Measurements from ENCODE around the gene PTPRO. TPM values are rescaled to one million over a fixed set of nuclear protein-coding genes. Genes with fewer than 3 reads are reported as not detected.

Gene PTPRO
- polyA plus RNA-seq, 4 donors: 0.78 to 6.7 (median 1.3) TPM

DNA sequence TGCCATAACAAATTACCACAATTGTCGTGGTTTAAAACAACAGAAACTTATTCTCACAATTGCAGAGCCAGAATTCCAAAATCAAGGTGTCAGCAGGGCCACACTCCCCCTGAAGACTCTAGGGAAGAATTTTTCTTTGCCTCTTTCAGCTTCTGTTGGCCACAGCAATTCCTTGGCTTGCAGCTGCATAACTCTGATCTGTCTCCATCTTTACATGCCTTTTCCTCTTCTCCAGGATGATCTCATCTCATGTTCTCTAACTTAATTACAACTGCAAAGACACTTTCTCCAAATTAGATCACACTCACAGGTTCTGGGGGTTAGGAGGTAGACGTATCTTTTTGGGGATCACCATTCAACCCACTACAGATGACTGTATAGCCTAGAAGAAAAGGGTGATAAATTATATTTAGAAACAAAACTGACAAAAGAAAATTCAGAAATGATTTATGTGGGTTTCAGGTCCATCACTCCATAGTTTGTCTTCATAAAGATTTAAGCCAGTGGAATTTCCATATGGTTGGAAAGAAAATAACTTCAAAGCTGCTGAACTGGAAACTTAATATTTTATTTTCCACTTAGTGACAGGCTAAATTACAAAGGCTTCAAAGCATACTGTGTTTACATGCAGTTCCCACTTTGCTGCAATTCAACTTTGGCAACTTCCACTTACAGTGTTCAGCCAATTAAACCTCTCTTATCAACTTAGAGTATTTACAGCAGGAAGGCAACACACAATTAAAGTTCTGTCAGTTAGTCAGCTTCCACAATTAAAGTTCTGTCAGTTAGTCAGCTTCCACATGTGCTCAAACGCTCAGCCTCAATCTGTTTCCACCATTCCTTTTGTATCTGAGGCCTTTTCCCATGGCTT lies 253.6 kb downstream of the PTPRO start:
- H3K36me3 ChIP-seq (ENCODE audit: control insufficient read depth in 3 of 3, insufficient read depth in 2 of 3, low read depth in 1 of 3, low read length in 3 of 3): no peaks in the 10 kb centered on the region
- DNase-seq (peak in 1 of 2 donors; percentile 46), FAIRE-seq (no peak)
- 32 to 40% (median 39%) methylated on average over 3 of the region's 3 CpGs for WGBS, 3 donors
- H3K27me3 ChIP-seq (ENCODE audit: control insufficient read depth in 3 of 3, insufficient read depth in 3 of 3, low read length in 3 of 3): no peaks in the 10 kb centered on the region
- H3K4me1 ChIP-seq (ENCODE audit: control insufficient read depth in 3 of 3, insufficient read depth in 2 of 3, low read depth in 1 of 3, low read length in 2 of 3): no peaks in the 10 kb centered on the region
- no peak overlapping the region for H3K4me3 ChIP-seq (ENCODE audit: low read depth in 1 of 3, low read length in 3 of 3)
- no peak overlapping the region for H3K27ac ChIP-seq (ENCODE audit: low read depth in 1 of 3, low read length in 2 of 3)
- peaks cover 0 to 4% of the 10 kb centered on the region in 2 donors for H3K9me3 ChIP-seq (ENCODE audit: control insufficient read depth in 2 of 2, insufficient read depth in 1 of 2, low read depth in 1 of 2, low read length in 1 of 2)

GRCh38 chr12:15580431-15580830 lies 258.1 kb downstream of the PTPRO start:
- H3K4me3 ChIP-seq (ENCODE audit: low read depth in 1 of 3, low read length in 3 of 3): no peak overlapping the region
- H3K36me3 ChIP-seq (ENCODE audit: control insufficient read depth in 3 of 3, insufficient read depth in 2 of 3, low read depth in 1 of 3, low read length in 3 of 3): no peaks in the 10 kb centered on the region
- no peaks in the 10 kb centered on the region for H3K27me3 ChIP-seq (ENCODE audit: control insufficient read depth in 3 of 3, insufficient read depth in 3 of 3, low read length in 3 of 3)
- WGBS, 3 donors: 12 to 53% (median 31%) methylated on average over 1 of the region's 1 CpG
- DNase-seq (peak in 1 of 2 donors; percentile 53), FAIRE-seq (no peak)
- no peaks in the 10 kb centered on the region for H3K4me1 ChIP-seq (ENCODE audit: control insufficient read depth in 3 of 3, insufficient read depth in 2 of 3, low read depth in 1 of 3, low read length in 2 of 3)
- H3K9me3 ChIP-seq (ENCODE audit: control insufficient read depth in 2 of 2, insufficient read depth in 1 of 2, low read depth in 1 of 2, low read length in 1 of 2): peaks cover 0 to 6% of the 10 kb centered on the region in 2 donors
- H3K27ac ChIP-seq (ENCODE audit: low read depth in 1 of 3, low read length in 2 of 3): no peak overlapping the region

GRCh38 chr12:15581006-15581405 lies 258.7 kb downstream of the PTPRO start:
- Histone ChIP-seq H3K4me1 (ENCODE audit: control insufficient read depth in 3 of 3, insufficient read depth in 2 of 3, low read depth in 1 of 3, low read length in 2 of 3) (no peaks in the 10 kb centered on the region), H3K36me3 (ENCODE audit: control insufficient read depth in 3 of 3, insufficient read depth in 2 of 3, low read depth in 1 of 3, low read length in 3 of 3) (no peaks in the 10 kb centered on the region), H3K27ac (ENCODE audit: low read depth in 1 of 3, low read length in 2 of 3) (no peak overlapping the region), H3K4me3 (ENCODE audit: low read depth in 1 of 3, low read length in 3 of 3) (no peak overlapping the region), H3K9me3 (ENCODE audit: control insufficient read depth in 2 of 2, insufficient read depth in 1 of 2, low read depth in 1 of 2, low read length in 1 of 2) (peaks cover 0 to 6% of the 10 kb centered on the region in 2 donors), H3K27me3 (ENCODE audit: control insufficient read depth in 3 of 3, insufficient read depth in 3 of 3, low read length in 3 of 3) (no peaks in the 10 kb centered on the region)
- 38 to 65% (median 51%) methylated on average over 4 to 6 of the region's 6 CpGs for WGBS, 3 donors
- DNase-seq (no peak), FAIRE-seq (no peak)

GRCh38 chr12:15583804-15584203 lies 261.5 kb downstream of the PTPRO start:
- no peaks in the 10 kb centered on the region for H3K4me1 ChIP-seq (ENCODE audit: control insufficient read depth in 3 of 3, insufficient read depth in 2 of 3, low read depth in 1 of 3, low read length in 2 of 3)
- no peak for FAIRE-seq
- H3K27ac ChIP-seq (ENCODE audit: low read depth in 1 of 3, low read length in 2 of 3): no peak overlapping the region
- H3K36me3 ChIP-seq (ENCODE audit: control insufficient read depth in 3 of 3, insufficient read depth in 2 of 3, low read depth in 1 of 3, low read length in 3 of 3): no peaks in the 10 kb centered on the region
- peaks cover 0 to 6% of the 10 kb centered on the region in 2 donors for H3K9me3 ChIP-seq (ENCODE audit: control insufficient read depth in 2 of 2, insufficient read depth in 1 of 2, low read depth in 1 of 2, low read length in 1 of 2)
- no peak overlapping the region for H3K4me3 ChIP-seq (ENCODE audit: low read depth in 1 of 3, low read length in 3 of 3)
- 54 to 72% (median 54%) methylated on average over 7 of the region's 7 CpGs for WGBS, 3 donors
- no peak for DNase-seq
- no peaks in the 10 kb centered on the region for H3K27me3 ChIP-seq (ENCODE audit: control insufficient read depth in 3 of 3, insufficient read depth in 3 of 3, low read length in 3 of 3)

DNA sequence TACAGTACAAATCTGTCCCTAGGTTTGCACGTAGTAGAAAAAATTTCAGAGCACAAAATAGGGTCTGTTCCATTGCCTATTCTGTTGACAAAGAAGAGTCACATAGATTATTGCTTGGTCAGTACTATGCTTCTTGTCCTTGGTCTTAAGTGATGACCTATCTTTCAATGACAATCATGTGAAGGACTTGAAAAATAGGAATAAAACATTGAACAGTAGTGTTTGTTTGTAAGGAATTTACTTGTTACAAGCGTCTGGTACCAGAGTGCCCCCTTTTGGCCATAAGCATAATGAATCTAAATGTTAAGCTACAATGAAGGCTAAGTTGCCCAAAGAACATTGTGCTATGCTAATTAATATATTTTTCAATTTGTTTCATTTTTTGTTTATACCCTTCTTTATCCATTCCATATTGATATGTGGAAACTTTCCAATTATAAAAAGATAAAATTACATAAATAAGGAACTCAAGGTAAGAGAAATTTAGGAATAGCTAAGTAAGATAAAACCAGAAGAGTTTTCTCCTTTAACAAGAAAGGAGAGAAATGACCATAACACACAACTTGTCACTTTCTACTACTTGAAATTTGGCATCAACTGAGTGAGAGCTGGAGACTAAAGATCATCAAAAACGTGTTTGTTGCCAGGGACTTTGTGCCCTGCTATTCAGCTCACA lies 262.2 kb downstream of the PTPRO start:
- H3K4me1 ChIP-seq (ENCODE audit: control insufficient read depth in 3 of 3, insufficient read depth in 2 of 3, low read depth in 1 of 3, low read length in 2 of 3): no peaks in the 10 kb centered on the region
- FAIRE-seq: peak; percentile 78
- no peak overlapping the region for H3K4me3 ChIP-seq (ENCODE audit: low read depth in 1 of 3, low read length in 3 of 3)
- no peaks in the 10 kb centered on the region for H3K36me3 ChIP-seq (ENCODE audit: control insufficient read depth in 3 of 3, insufficient read depth in 2 of 3, low read depth in 1 of 3, low read length in 3 of 3)
- peak; percentile 57 to 67 for DNase-seq
- no peak overlapping the region for H3K27ac ChIP-seq (ENCODE audit: low read depth in 1 of 3, low read length in 2 of 3)
- 31 to 39% (median 31%) methylated on average over 3 of the region's 3 CpGs for WGBS, 3 donors
- H3K9me3 ChIP-seq (ENCODE audit: control insufficient read depth in 2 of 2, insufficient read depth in 1 of 2, low read depth in 1 of 2, low read length in 1 of 2): peaks cover 0 to 6% of the 10 kb centered on the region in 2 donors
- H3K27me3 ChIP-seq (ENCODE audit: control insufficient read depth in 3 of 3, insufficient read depth in 3 of 3, low read length in 3 of 3): no peaks in the 10 kb centered on the region

- no peak for FAIRE-seq
Measured at GRCh38 chr12:15589328-15590032, 267.2 kb downstream of the PTPRO start.

DNA sequence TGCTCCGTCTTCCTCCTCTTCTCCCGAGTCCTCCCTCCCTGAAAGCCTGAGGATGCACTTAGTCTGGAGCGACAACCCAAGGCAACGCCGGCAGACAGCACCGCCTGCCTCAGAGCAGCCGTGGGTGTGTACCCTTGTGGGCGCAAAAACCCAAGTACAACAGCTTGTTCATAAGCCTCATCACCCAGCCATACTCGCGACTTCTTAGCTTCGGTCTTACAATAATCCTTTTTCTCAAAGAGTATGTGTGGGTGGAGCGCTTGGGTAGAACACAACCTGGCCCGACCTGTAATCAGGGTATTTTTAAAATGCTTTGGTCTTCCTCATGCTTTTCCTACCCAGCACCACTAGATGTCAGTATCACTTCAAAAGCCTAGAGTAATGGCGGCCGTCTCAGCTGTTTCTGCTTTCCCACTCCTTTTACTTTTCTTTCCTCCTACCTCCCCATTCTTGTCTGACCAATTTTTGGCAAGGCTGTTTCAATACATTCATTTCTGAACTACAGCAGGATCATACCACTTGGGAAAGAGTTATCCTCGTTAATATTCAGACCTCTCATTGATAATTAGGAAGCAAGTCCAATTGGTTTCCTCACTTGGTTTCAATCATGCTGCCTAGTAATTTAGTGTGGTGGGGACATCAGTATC lies 268.0 kb downstream of the PTPRO start:
- H3K4me3 ChIP-seq (ENCODE audit: low read depth in 1 of 3, low read length in 3 of 3): peak overlapping the region in 1 of 3 donors; percentile 44
- H3K27me3 ChIP-seq (ENCODE audit: control insufficient read depth in 3 of 3, insufficient read depth in 3 of 3, low read length in 3 of 3): no peaks in the 10 kb centered on the region
- FAIRE-seq (no peak), DNase-seq (peak; percentile 81 to 86)
- no peak overlapping the region for H3K27ac ChIP-seq (ENCODE audit: low read depth in 1 of 3, low read length in 2 of 3)
- no peaks in the 10 kb centered on the region for H3K4me1 ChIP-seq (ENCODE audit: control insufficient read depth in 3 of 3, insufficient read depth in 2 of 3, low read depth in 1 of 3, low read length in 2 of 3)
- no peaks in the 10 kb centered on the region for H3K36me3 ChIP-seq (ENCODE audit: control insufficient read depth in 3 of 3, insufficient read depth in 2 of 3, low read depth in 1 of 3, low read length in 3 of 3)
- no peaks in the 10 kb centered on the region for H3K9me3 ChIP-seq (ENCODE audit: control insufficient read depth in 2 of 2, insufficient read depth in 1 of 2, low read depth in 1 of 2, low read length in 1 of 2)
- WGBS, 3 donors: 15 to 30% (median 27%) methylated on average over 16 of the region's 16 CpGs

More at GRCh38 chr12:15589328-15590032, 267.2 kb downstream of the PTPRO start:
- no peak overlapping the region for H3K4me3 ChIP-seq (ENCODE audit: low read depth in 1 of 3, low read length in 3 of 3)
- H3K36me3 ChIP-seq (ENCODE audit: control insufficient read depth in 3 of 3, insufficient read depth in 2 of 3, low read depth in 1 of 3, low read length in 3 of 3): no peaks in the 10 kb centered on the region
- DNase-seq: no peak
- no peak overlapping the region for H3K27ac ChIP-seq (ENCODE audit: low read depth in 1 of 3, low read length in 2 of 3)
- 65 to 77% (median 71%) methylated on average over 8 of the region's 8 CpGs for WGBS, 3 donors
- H3K4me1 ChIP-seq (ENCODE audit: control insufficient read depth in 3 of 3, insufficient read depth in 2 of 3, low read depth in 1 of 3, low read length in 2 of 3): no peaks in the 10 kb centered on the region
- H3K27me3 ChIP-seq (ENCODE audit: control insufficient read depth in 3 of 3, insufficient read depth in 3 of 3, low read length in 3 of 3): no peaks in the 10 kb centered on the region
- H3K9me3 ChIP-seq (ENCODE audit: control insufficient read depth in 2 of 2, insufficient read depth in 1 of 2, low read depth in 1 of 2, low read length in 1 of 2): no peaks in the 10 kb centered on the region

GRCh38 chr12:15591811-15592210 lies 269.5 kb downstream of the PTPRO start:
- H3K27ac ChIP-seq (ENCODE audit: low read depth in 1 of 3, low read length in 2 of 3): no peak overlapping the region
- H3K4me3 ChIP-seq (ENCODE audit: low read depth in 1 of 3, low read length in 3 of 3): no peak overlapping the region
- H3K4me1 ChIP-seq (ENCODE audit: control insufficient read depth in 3 of 3, insufficient read depth in 2 of 3, low read depth in 1 of 3, low read length in 2 of 3): no peaks in the 10 kb centered on the region
- H3K36me3 ChIP-seq (ENCODE audit: control insufficient read depth in 3 of 3, insufficient read depth in 2 of 3, low read depth in 1 of 3, low read length in 3 of 3): no peaks in the 10 kb centered on the region
- no peaks in the 10 kb centered on the region for H3K27me3 ChIP-seq (ENCODE audit: control insufficient read depth in 3 of 3, insufficient read depth in 3 of 3, low read length in 3 of 3)
- 90 to 95% (median 92%) methylated on average over 5 of the region's 5 CpGs for WGBS, 3 donors
- H3K9me3 ChIP-seq (ENCODE audit: control insufficient read depth in 2 of 2, insufficient read depth in 1 of 2, low read depth in 1 of 2, low read length in 1 of 2): no peaks in the 10 kb centered on the region
- FAIRE-seq: no peak
- DNase-seq: no peak
